ENCODE data around the gene NFIB. TPM values are rescaled to one million over a fixed set of nuclear protein-coding genes. Genes with fewer than 3 reads are reported as not detected.

The NFIB gene
- total and polyA plus RNA-seq, 2 of the 8 experiments (the other 6 are each of a cell fraction or from before 2014, with no cell fraction given) = 2.6 to 13.1 TPM

DNA sequence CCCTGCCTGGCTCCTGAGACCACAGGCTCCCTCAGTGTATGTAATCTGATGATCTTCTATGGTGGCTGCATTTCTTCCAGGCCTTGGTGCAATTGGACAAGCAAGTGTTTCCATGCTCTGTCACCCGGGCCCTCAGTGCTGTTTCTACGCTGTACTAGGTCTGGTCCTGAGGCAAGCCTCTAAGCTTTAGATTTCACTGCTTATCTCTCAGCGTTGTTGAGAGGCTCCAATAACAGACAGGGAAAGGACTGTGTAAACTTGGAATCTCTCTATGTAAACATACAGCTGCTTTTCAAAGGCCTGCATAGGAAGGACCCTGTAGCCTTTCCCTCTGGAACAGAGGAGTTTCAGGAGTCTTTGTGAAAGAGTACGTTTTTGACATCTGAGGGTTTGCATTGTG lies 38.6 kb upstream of the NFIB start (continued):
- TF ChIP-seq CHD7 (IDR thresholded peaks at IDR 0.05; ENCODE audit: insufficient replicate concordance, low read length) = no peak
